NCI-H2227 (cell line): Measurements from ENCODE around the gene NR2C2.
"Not testable (repeated sequence)": the region's sequence is repeated elsewhere in the genome, so short reads cannot be mapped to it uniquely, and the experiment has no call there.

Experiments
- DNase-seq: peaks from one replicate; lab custom pipeline; 2025; ENCODE audit not compliant: unreplicated experiment; lab: John Stamatoyannopoulos, UW

Gene NR2C2

GRCh38 chr3:14947100-14947885, at the start of gene NR2C2:
Gene NR2C2 (plus strand): TSS chr3:14947583. CDS start chr3:15003915, 56,332 bp downstream.
- DNase-seq = peak; percentile 87

DNA sequence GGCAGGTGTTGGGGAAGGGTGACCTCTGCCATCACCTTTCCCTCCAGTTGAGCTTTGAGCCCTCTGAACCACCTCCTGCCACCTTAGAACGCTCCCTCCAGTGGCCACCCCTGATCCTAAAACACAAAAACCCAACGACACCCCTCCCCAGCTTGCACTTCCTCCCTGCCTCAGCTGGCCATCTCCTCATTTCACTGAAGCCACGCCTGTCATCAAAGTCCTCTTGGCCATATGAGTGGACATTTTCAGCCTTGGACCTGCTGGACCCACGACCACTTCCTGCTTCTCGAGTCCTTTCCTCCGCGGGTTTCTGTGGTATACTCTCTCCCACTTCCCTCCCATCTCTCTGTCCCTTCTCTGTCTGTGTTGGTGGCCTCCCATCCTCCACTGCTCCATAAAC, 48.5 kb upstream of the NR2C2 start:
- DNase-seq = no peak

- no peak for DNase-seq
Measured at GRCh38 chr3:14899993-14900618, 47.3 kb upstream of the NR2C2 start.

DNA sequence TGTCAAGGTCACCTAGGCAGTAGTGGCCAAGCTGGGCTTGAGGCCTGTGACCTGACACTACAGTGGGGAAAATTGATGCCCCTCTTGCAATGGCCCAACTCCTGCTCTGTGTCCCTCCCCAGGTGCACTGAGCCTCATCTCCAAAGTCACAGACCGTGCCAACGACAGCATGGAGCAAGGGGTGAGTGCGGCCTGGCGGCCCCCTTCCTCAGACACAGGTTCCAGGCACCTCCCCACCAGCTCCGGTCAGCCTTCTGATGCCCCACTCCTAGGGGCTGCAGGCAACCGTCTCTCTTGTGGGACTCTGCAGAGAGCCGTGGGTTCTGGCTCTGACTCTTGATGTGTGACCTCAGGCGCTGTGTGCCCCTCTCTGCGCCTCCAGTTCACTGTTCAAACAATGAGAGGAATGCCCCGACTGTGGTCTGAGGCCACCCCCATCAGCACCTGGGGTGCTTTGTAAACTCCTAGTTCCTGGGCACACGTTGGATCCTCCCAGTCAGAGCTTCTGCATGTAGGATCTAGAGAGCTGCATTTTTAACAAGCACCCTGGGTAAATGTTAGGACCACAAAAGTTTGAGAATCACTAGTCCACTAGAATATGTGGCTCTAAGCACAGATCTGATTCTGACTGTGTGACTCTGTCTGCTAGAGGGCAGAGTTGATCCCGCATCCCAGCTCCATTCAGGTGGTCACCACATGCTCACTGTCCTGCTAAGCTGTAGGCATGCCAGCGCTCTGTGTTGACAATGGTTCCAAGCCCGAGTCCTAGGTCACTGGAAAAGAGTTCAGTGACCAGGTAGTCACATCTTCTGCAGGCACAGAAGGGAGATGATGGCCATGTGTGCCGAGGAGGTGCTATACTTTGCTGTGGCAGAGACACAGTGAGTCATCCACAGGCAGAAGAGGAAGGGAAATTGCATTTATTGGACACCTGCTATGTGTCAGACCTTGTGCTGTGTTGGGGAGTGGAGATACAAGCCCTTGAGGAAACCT, 46.2 kb upstream of the NR2C2 start:
- no peak for DNase-seq

- DNase-seq = no peak
Measured at GRCh38 chr3:14902719-14903118, 44.7 kb upstream of the NR2C2 start.

DNA sequence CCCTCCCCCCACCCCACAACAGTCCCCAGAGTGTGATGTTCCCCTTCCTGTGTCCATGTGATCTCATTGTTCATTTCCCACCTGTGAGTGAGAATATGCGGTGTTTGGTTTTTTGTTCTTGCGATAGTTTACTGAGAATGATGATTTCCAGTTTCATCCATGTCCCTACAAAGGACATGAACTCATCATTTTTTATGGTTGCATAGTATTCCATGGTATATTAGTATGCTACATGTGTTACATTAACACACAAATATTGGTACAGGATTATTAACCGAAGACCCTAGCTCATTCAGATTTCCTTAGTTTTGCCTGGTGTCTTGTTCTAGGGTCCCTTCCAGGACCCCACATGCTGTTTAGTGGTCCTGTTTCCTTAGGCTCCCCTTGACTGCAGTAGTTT, 43.9 kb upstream of the NR2C2 start:
- DNase-seq = not testable (repeated sequence)

DNA sequence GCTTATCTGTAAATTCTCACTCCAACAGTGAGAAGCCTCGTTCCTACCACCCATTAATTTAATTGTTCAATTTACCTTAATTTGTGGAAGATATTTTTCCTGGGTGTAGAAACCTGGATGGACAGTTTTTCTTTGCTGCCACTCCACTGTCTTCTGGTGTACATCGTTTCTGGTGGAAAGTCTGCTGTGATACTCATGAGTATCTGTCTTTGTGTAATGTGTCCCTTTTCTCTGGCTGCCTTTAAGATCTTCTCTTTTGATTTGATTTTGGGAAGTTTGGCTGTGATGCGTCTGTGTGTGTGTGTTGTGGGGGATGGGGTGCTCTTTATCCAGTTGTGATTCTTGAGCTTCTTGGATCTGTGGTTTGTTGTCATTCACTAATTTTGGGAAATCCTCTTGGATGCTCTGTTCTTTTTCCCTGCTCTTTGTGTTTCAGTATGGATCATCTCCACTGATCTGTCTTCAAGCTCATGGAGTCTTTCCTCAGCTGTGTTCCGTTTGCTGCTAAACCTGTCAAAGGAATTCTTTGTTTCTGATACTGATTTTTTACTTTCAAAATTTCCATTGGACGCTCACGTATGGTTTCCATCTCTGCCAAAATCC, 42.2 kb upstream of the NR2C2 start:
- DNase-seq = no peak

GRCh38 chr3:14906355-14906971, 40.9 kb upstream of the NR2C2 start:
- DNase-seq = no peak

GRCh38 chr3:14907043-14907966, 40.1 kb upstream of the NR2C2 start:
- DNase-seq = no peak

GRCh38 chr3:14909250-14909649, 38.1 kb upstream of the NR2C2 start:
- no peak for DNase-seq

DNA sequence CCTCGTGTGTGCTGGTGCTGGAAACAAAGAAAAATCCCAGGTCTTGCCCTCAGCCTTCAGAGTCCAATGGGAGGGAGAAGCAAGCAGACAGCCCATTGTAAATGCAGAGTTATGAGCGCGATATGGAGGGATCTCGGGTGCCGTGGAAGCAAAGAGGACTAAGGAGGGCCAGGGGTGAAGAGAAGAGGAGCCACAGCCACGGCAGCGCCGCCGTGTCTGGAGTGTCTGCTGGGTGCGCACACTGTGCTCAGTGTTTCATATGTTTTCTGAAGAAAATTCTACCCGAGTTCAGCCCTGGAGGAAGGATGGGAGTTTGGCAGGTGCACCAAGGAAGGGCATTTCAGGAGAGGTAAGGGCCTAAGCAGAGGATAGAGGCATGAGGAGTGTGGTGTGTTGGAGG, 35.7 kb upstream of the NR2C2 start:
- no peak for DNase-seq

- DNase-seq = no peak
Measured at GRCh38 chr3:14913071-14913925, 34.1 kb upstream of the NR2C2 start.

GRCh38 chr3:14913926-14914778, 33.2 kb upstream of the NR2C2 start:
- no peak for DNase-seq

- no peak for DNase-seq
Measured at GRCh38 chr3:14914779-14915117, 32.6 kb upstream of the NR2C2 start.

GRCh38 chr3:14915636-14916222, 31.7 kb upstream of the NR2C2 start:
- no peak for DNase-seq

DNA sequence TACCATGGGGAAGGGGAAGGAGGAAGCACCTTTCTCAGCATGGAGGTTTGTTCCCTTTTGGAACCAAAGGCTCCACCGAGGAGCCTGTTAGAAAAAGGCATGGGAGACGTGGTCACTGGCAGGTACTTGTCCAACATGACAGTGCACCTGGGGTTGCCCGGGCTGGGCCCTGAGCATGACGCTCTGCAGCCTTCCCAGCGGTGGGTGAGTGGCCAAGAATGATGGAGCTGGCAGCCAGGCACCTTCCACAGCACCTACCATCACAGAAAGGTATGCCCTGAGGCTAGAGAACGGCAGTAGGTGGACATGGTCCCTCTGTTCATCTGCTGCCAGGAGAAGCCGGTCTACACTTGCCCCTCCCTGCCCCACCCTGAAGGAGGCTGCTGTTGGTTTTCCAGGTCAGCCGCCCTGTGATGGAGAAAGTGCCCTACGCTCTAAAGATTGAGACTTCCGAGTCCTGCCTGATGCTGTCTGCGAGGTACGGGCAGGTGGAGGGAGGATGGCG, 29.0 kb upstream of the NR2C2 start:
- no peak for DNase-seq

- DNase-seq = no peak
Measured at GRCh38 chr3:14920536-14920935, 26.8 kb upstream of the NR2C2 start.
